K562 (cell line): ENCODE data around the gene RNASET2. TPM values are rescaled to one million over a fixed set of nuclear protein-coding genes. Genes with fewer than 3 reads are reported as not detected.

Experiments
- AFF4 ChIP-seq: sonication (generic); formaldehyde crosslinking; IDR thresholded peaks from 2 replicates; pipeline ENCODE4 v1.8.0; 2023; ENCODE audit warnings: mild to moderate bottlenecking, missing genetic modification reagents
- ATF2 ChIP-seq: sonication (generic); formaldehyde crosslinking; IDR thresholded peaks from 2 replicates; pipeline ENCODE4 v1.8.1; 2022; ENCODE audit warnings: missing genetic modification reagents
- BDP1 ChIP-seq: IDR thresholded peaks from 3 replicates; pipeline ENCODE4 v1.6.1; 2011; ENCODE audit not compliant: insufficient read length, insufficient read depth
- BMI1 ChIP-seq: fragments of 150-350 bp; IDR thresholded peaks from 2 replicates; pipeline ENCODE4 v1.6.1; 2014; ENCODE audit warnings: low read length
- CREB1 ChIP-seq, 2 experiments: sonication (generic) in 1 of 2; formaldehyde crosslinking in 1 of 2; IDR thresholded peaks; 2 replicates each; pipeline versions ENCODE4 v1.6.1 to v1.8.0; 2012 to 2022; ENCODE audit warnings: inconsistent platforms in 1 of 2, mild to moderate bottlenecking in 1 of 2, missing genetic modification reagents in 1 of 2, moderate library complexity in 1 of 2
- CSDE1 ChIP-seq, 2 experiments: fragments of 450-650 bp; IDR thresholded peaks; 2 replicates each; pipeline ENCODE4 v1.6.1; 2016; ENCODE audit warnings: mild to moderate bottlenecking in 1 of 2
- FOXJ3 ChIP-seq: sonication (generic); formaldehyde crosslinking; IDR thresholded peaks from 2 replicates; pipeline ENCODE4 v1.4.0; 2020; ENCODE audit warnings: mild to moderate bottlenecking, missing genetic modification reagents
- FOXP1 ChIP-seq: sonication (generic); formaldehyde crosslinking; IDR thresholded peaks from 2 replicates; pipeline ENCODE4 v1.8.0; 2022; ENCODE audit warnings: mild to moderate bottlenecking, missing genetic modification reagents
- HDAC2 ChIP-seq: fragments of 450-650 bp; IDR thresholded peaks from 2 replicates; pipeline ENCODE4 v1.6.1; 2016; ENCODE audit warnings: mild to moderate bottlenecking
- HNRNPL ChIP-seq: fragments of 200-400 bp; formaldehyde crosslinking; IDR thresholded peaks from 2 replicates; pipeline ENCODE4 v1.6.1; 2017; ENCODE audit warnings: low read depth, mild to moderate bottlenecking, low read length
- HNRNPLL ChIP-seq: fragments of 200-400 bp; formaldehyde crosslinking; IDR thresholded peaks from 2 replicates; pipeline ENCODE4 v1.6.1; 2017; ENCODE audit warnings: low read length, low read depth, mild to moderate bottlenecking; ENCODE audit not compliant: poor library complexity, severe bottlenecking
- JUND ChIP-seq, 2 experiments: IDR thresholded peaks; 2 replicates in 1 of 2; 3 replicates in 1 of 2; pipeline ENCODE4 v1.6.1; 2011; ENCODE audit warnings: borderline replicate concordance in 2 of 2, low read depth in 2 of 2, low read length in 2 of 2, improper control_type of control experiment in 1 of 2, missing biosample characterization in 1 of 2, missing genetic modification characterization in 1 of 2, missing genetic modification reagents in 1 of 2
- MAFG ChIP-seq: fragments of 450-650 bp; conservative IDR thresholded peaks from 2 replicates; pipeline ENCODE4 v1.6.1; 2016; ENCODE audit warnings: missing genetic modification characterization, missing compliant biosample characterization
- MTA3 ChIP-seq: fragments of 450-650 bp; formaldehyde crosslinking; IDR thresholded peaks from 2 replicates; pipeline ENCODE4 v1.6.1; 2017; ENCODE audit warnings: mild to moderate bottlenecking, borderline replicate concordance
- RAD51 ChIP-seq: fragments of 450-650 bp; IDR thresholded peaks from 2 replicates; pipeline ENCODE4 v1.7.1; 2016; ENCODE audit warnings: low read depth, mild to moderate bottlenecking, borderline replicate concordance
- SAFB2 ChIP-seq: fragments of 200-400 bp; formaldehyde crosslinking; IDR thresholded peaks from 2 replicates; pipeline ENCODE4 v1.6.1; 2018; ENCODE audit warnings: borderline replicate concordance, low read length, low read depth, moderate library complexity; ENCODE audit not compliant: severe bottlenecking
- XRCC4 ChIP-seq: IDR thresholded peaks from one replicate; pipeline ENCODE4 v1.6.1; 2011; ENCODE audit not compliant: insufficient read depth, insufficient read length; ENCODE audit errors: extremely low read depth
- ZBTB43 ChIP-seq: sonication (generic); formaldehyde crosslinking; IDR thresholded peaks from 2 replicates; pipeline ENCODE4 v1.8.0; 2023; ENCODE audit warnings: mild to moderate bottlenecking, missing genetic modification reagents
- ZBTB7A ChIP-seq: IDR thresholded peaks from 2 replicates; pipeline ENCODE4 v1.6.1; 2011; ENCODE audit warnings: low read depth, mild to moderate bottlenecking, low read length, moderate library complexity, borderline replicate concordance; ENCODE audit not compliant: control insufficient read depth
- ZNF282 ChIP-seq: sonication (generic); formaldehyde crosslinking; IDR thresholded peaks from 2 replicates; pipeline ENCODE4 v1.8.1; 2023; ENCODE audit warnings: missing genetic modification reagents
- polyA plus RNA-seq, 8 experiments: library from polyadenylated mRNA; depleted of rRNA in 4 of 8; stranded (reverse) in 5 of 8; unstranded in 3 of 8; fragments of >200 nt; fragmentation: Nextera tagmentation in 2 of 8; fragmentation: Illumina TruSeq in 1 of 8; extraction: Ambion mirVana in 2 of 8; extraction: Trizol in 1 of 8; gene quantifications; 2 replicates each; pipeline versions ENCODE4 v1.2.1 to v1.2.3, GENCODE V29; 2011 to 2014; ENCODE audit warnings: inconsistent platforms in 1 of 8, missing spikeins in 1 of 8
- total RNA-seq, 7 experiments: library from RNA; depleted of rRNA in 6 of 7; stranded (reverse); fragments of >200 nt in 6 of 7; fragmentation: Illumina TruSeq in 2 of 7; extraction: Trizol in 2 of 7; gene quantifications; 2 replicates each; pipeline versions ENCODE4 v1.2.1 to v1.2.3, GENCODE V29; 2011 to 2021; ENCODE audit warnings: low replicate concordance in 1 of 7

RNASET2 gene
- total and polyA plus RNA-seq, 9 of the 15 experiments (the other 6 are each of a cell fraction or from before 2014, with no cell fraction given): 7.4 to 141 (median 91.3) TPM

- TF ChIP-seq FOXP1 (CRISPR knock-in tag): peak; percentile 83
- no peak for TF ChIP-seq MAFG (tag)
- TF ChIP-seq HNRNPL: peak; percentile 22; the same call in 1 of the 2 replicates
- no peak for TF ChIP-seq RAD51
- TF ChIP-seq JUND (IDR thresholded peaks at IDR 0.05; ENCODE audit: borderline replicate concordance, low read depth, low read length): no peak
- TF ChIP-seq JUND (tag; IDR thresholded peaks at IDR 0.05; ENCODE audit: borderline replicate concordance, low read depth, low read length): peak; percentile 37; the same call in 1 of the 3 replicates
- 0 out of 2 replicates have a peak, but pooled peaks have one; percentile 35 for TF ChIP-seq AFF4
- TF ChIP-seq XRCC4: no peak
- TF ChIP-seq FOXJ3 (CRISPR knock-in tag): no peak
- peak; percentile 37; the same call in 1 of the 2 replicates for TF ChIP-seq HDAC2
- peak; percentile 95; the same call in 1 of the 2 replicates for TF ChIP-seq ZNF282
- TF ChIP-seq CREB1 (IDR thresholded peaks at IDR 0.05): peak; percentile 74
- TF ChIP-seq CREB1 (CRISPR knock-in tag; IDR thresholded peaks at IDR 0.05): no peak; the same call in none of the 2 replicates
- TF ChIP-seq HNRNPLL: peak; percentile 100
- TF ChIP-seq ZBTB43: peak; percentile 63; the same call in 1 of the 2 replicates
- peak; percentile 52; the same call in 1 of the 2 replicates for TF ChIP-seq BMI1
- TF ChIP-seq SAFB2: no peak
- TF ChIP-seq ATF2 (CRISPR knock-in tag): no peak
- TF ChIP-seq MTA3: peak; percentile 86; the same call in 1 of the 2 replicates
- peak in 1 of 2 experiments; percentile 50; a peak in 1 of 4 replicates for TF ChIP-seq CSDE1 (IDR thresholded peaks at IDR 0.05)
- peak; percentile 97 for TF ChIP-seq ZBTB7A
- TF ChIP-seq BDP1: no peak
These were observed 43.0 kb upstream of the RNASET2 start, which contains the start of gene CEP43 (continued) for GRCh38 chr6:166999145-166999883.
